Stimulated activated naive CD4-positive, alpha-beta T cell (primary cell): ENCODE measurements around the gene AKAP13.
"Not testable (repeated sequence)": the region's sequence is repeated elsewhere in the genome, so short reads cannot be mapped to it uniquely, and the experiment has no call there.

Source experiments
- DNase-seq, 6 experiments: peaks; one replicate each; lab custom pipeline; 2025; lab: John Stamatoyannopoulos, UW

The AKAP13 gene

DNA sequence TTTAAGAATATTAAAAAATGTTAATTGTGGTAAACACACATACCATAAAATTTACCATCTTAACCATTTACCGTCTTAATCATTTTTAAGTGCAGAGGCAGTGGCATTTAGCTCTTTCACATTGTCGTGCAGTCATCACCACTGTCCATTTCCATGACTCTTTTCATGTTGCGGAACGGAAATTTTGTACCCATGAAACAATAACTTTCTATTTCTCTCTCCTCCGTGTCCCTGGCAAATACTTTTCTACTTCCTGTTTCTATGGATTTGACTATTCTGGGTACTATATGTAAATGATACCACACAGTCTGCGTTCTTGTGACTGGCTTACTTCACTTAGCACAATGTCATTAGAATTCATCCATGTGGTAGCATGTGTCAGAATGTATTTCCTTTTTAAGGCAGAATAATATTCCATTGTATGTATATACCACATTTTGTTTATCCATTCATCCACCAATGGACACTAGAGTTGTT is 27.9 kb downstream of the AKAP13 start:
- no peak for DNase-seq

DNA sequence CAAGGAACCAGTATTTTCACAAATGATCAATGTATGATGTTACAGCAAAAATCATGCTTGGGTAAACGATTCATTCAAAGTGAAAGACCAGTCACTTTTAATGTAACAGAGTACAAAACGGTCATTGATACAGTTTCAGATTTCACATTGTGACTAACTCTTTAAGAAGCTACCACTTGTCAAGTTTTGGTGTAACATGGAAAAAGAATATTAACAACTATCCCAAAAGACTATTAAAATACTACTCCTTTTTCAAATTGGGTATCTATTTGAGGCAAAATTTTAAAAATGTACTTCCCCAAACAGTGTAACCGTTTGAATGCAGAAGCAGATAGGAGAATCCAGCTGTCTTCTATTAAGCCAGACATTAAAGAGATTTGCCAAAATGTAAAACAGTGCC is 31.7 kb downstream of the AKAP13 start:
- no peak for DNase-seq

- peak; percentile 31 to 45 (median 38) for DNase-seq
Observed at GRCh38 chr15:85412956-85413854, 32.8 kb downstream of the AKAP13 start.

- DNase-seq: no peak
Observed at GRCh38 chr15:85414037-85414436, 33.6 kb downstream of the AKAP13 start.

DNA sequence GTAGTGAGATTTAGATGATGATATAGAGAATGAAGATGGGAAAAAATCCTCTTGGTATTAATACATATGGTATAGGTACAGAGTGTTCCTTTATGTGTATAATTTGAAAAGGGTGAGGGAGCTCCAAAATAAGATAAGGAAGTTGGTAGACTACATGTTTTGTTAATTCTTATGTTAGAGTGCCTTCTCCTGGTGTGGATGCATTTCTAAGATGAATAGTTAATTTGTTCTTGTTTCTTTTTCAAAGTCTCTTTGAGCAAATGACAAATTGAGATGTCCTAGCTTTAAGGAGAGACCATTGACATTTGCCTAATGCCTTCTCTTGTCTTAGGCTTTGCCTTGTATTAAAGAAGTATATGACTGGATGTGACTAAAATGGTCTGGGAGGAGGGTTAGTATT is 34.1 kb downstream of the AKAP13 start:
- DNase-seq: peak in 3 of 6 experiments; percentile 9 to 42 (median 36)

GRCh38 chr15:85414991-85415390 is 34.6 kb downstream of the AKAP13 start:
- no peak for DNase-seq

GRCh38 chr15:85415783-85416182 is 35.4 kb downstream of the AKAP13 start:
- no peak for DNase-seq

GRCh38 chr15:85417276-85417675 is 36.9 kb downstream of the AKAP13 start:
- no peak for DNase-seq

- DNase-seq: no peak
Observed at GRCh38 chr15:85419161-85419560, 38.8 kb downstream of the AKAP13 start.

- peak in 1 of 6 experiments; percentile 4 for DNase-seq
Observed at GRCh38 chr15:85421116-85421925, 40.9 kb downstream of the AKAP13 start.

DNA sequence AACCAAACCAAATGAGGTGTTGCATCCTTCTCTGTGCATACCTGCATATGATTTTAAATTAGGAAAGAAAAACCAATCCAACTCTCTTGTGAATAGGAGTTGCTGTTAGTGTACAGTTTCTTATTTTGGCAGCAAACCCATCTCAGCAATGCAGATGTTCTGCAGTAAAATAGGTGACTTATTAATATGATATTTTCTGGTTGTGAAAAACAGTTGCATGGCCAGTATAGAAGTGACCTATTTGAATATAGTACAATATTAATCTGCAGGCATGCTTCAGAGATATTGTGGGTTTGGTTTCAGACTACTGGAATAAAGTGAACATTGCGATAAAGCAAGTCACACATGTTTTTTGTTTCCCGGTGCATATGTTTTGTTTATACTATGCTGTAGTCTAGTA is 42.2 kb downstream of the AKAP13 start:
- DNase-seq: no peak

GRCh38 chr15:85423256-85423655 is 42.9 kb downstream of the AKAP13 start:
- DNase-seq: no peak

GRCh38 chr15:85424154-85424553 is 43.8 kb downstream of the AKAP13 start:
- DNase-seq: peak in 1 of 6 experiments; percentile 28

DNA sequence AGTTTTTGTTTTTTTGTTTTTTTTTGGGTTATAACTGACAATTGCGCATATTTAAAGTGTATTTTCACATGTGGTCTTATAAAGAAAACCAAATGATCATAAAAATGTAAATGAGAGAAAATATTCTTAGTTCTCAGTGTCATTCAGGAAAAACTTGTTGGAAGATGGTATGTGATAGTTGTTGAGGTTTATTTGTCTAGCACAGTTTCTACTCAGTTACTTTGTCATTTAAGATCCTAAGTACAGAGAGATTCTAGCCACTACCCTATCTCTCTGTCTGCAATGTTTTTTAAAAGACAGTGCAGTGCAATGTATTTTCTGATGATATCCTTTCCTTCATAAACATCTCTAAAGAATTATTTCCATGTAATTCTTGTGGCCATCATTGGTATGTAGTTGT is 46.1 kb downstream of the AKAP13 start:
- DNase-seq: no peak

GRCh38 chr15:85427286-85428028 is 47.1 kb downstream of the AKAP13 start:
- no peak for DNase-seq

DNA sequence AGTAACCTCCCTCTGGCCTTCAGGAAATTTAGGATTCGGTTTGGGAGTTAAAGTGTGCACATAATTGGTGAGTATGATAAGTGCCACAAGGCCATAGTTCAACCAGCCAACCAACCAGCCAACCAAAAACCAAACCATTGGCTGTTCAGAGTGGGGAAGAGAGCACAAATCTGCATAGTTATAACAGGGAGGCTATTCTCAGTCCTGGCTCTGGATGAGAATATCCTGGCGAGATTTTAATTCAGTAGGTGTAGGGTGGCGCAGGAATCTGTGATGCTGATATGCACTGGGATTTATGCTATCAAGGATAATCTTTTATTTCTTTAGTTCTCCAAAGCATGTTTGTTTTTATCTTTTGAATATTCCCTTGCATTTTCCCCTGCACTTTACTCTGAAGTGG is 49.1 kb downstream of the AKAP13 start:
- DNase-seq: no peak

DNA sequence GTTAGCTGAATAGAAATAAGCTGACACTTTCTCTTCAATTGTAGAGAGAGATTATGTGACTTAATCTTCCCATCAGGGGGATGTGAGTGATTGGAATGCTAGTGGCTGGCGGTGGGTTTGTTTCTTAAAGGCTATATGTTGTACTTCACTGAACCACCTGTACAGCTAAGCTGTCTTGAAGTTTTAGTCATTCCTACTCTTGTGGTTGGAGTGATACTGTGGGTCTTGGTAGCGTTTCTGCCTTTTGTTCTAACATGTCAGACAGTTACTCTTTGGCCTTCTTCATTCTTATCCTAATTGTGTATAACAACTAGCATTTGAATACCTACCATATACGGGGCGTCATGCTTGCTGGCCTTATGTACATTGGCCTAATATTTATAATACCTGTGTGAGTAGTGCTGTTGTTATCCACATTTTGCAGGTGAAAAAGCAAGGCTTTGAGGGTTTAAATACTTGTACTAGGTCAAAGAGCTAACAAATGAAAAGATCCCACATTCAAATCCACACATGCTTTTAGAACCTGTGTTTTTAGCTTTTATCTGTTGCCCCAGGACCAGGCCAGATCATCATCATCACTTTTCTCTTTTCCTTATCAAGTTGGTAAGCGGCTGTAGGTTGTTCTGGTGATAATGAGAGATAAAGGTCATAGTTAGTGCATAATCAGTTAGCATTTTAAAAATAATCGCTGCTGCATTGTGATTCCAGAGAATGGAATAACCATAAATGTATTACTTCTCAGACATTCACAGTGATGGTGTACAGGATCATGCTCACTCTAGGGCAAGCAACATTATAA is 50.2 kb downstream of the AKAP13 start:
- DNase-seq: no peak

GRCh38 chr15:85439996-85440395 is 59.6 kb downstream of the AKAP13 start:
- no peak for DNase-seq

DNA sequence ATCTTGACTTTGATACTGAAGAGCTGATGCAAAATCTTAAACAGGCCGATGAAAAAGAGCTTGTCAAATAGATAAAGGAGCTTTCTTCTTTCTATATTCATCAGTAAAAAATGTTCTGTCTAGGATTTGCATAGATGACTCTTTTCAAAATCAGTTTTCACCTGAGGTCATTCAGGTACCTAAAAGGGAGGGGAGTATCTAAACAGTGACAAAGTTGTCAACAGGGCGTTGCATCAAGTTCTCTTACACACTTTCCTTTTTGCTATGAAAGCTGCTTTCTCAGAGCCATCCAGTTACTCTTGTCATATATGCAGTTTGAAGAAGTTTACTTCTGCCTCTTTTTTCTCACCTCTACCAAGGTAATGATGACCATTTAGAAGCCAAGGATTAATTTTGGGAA is 60.0 kb downstream of the AKAP13 start:
- no peak for DNase-seq

DNA sequence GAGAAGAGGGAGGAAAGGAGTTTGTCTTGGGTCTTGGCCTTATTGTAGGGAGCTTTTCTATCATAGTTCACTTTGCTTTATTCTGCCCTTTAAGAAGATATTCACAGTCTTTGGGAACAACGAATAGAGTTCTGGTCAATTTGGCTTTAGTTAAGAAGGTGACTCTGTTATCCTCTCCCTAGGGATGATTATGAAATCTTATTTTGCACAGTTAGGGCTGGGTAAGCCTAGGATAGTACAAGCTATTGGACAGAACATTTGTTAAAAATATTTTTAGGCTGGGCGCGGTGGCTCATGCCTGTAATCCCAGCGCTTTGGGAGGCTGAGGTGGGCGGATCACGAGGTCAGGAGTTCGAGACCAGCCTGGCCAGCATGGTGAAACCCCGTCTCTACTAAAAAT is 61.5 kb downstream of the AKAP13 start:
- not testable (repeated sequence) for DNase-seq

DNA sequence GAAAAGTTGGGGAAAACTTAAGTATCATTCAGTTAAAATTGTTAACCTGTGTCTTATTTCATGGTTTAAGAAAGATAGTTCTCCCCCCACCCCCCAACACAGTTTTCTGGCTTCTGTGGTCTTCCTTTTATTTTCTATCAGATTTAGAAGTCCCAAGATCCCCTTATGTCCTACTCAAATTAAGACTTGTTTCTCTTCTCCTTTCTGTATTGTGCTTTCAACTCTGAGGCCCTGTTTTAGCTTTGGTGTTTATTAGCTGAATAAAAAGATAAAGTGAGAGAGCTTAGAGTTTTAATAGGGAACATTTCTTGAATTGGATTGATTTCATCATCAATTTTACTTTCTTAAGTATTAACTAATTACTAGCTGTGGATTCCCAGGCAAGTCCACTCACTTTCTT is 62.6 kb downstream of the AKAP13 start:
- no peak for DNase-seq
